SK-N-SH (cell line): ENCODE measurements around the gene NAGK. TPM values are rescaled to one million over a fixed set of nuclear protein-coding genes. Genes with fewer than 3 reads are reported as not detected.

Source experiments
- CTCF ChIA-PET: fragments of 300-600, 350-600 bp; formaldehyde crosslinking; extraction: SDS; loops from one replicate; lab custom pipeline; 2021; lab: Yijun Ruan, JAX
- POLR2A ChIA-PET: fragments of 350-600 bp; sonication (Branson Sonifier 250); formaldehyde crosslinking; extraction: SDS; loops from one replicate; lab custom pipeline; 2020; ENCODE audit warnings: antibody characterized with exemption, inconsistent platforms; lab: Yijun Ruan, JAX
- DNase-seq: peaks from one replicate; pipeline ENCODE4 v3.0.0; 2012
- H2AFZ ChIP-seq: fragments of 200-600 bp; sonication (generic); 2 replicates; pipeline ENCODE4 v1.8.1; 2016; ENCODE audit warnings: antibody characterized with exemption, mild to moderate bottlenecking, low read depth
- H3F3A ChIP-seq: fragments of 200-600 bp; sonication (generic); replicated peaks from 2 replicates; pipeline ENCODE3; 2016; ENCODE audit warnings: antibody characterized with exemption, mild to moderate bottlenecking; ENCODE audit not compliant: insufficient read depth
- H3K27ac ChIP-seq, 2 experiments: fragments of 200-500 bp in 1 of 2; fragments of 200-600 bp in 1 of 2; sonication (Bioruptor generic) in 1 of 2; sonication (generic), shearing (Covaris generic) in 1 of 2; 2 replicates each; pipeline versions ENCODE4 v1.5.1 to v1.6.1; 2014 to 2016; ENCODE audit warnings: low read depth in 2 of 2, inconsistent platforms in 1 of 2, low read length in 1 of 2, mild to moderate bottlenecking in 1 of 2, mixed read lengths in 1 of 2
- H3K27me3 ChIP-seq: fragments of 200-600 bp; sonication (generic), shearing (Covaris generic); 2 replicates; pipeline ENCODE4 v1.6.1; 2016; ENCODE audit warnings: mixed run types; ENCODE audit not compliant: insufficient read depth
- H3K36me3 ChIP-seq, 2 experiments: fragments of 200-500 bp in 1 of 2; fragments of 200-600 bp in 1 of 2; sonication (Bioruptor generic) in 1 of 2; sonication (generic) in 1 of 2; replicated peaks in 1 of 2; 2 replicates each; pipeline versions ENCODE3 to v1.5.1; 2014 to 2016; ENCODE audit warnings: low read length in 1 of 2, mild to moderate bottlenecking in 1 of 2; ENCODE audit not compliant: insufficient read depth in 2 of 2, control insufficient read depth in 1 of 2
- H3K4me1 ChIP-seq, 2 experiments: fragments of 200-500 bp in 1 of 2; fragments of 200-600 bp in 1 of 2; sonication (Bioruptor generic) in 1 of 2; sonication (generic), shearing (Covaris generic) in 1 of 2; 2 replicates each; pipeline versions ENCODE4 v1.5.1 to v1.6.1; 2014 to 2016; ENCODE audit warnings: low read depth in 1 of 2, low read length in 1 of 2, mixed run types in 1 of 2; ENCODE audit not compliant: insufficient read depth in 2 of 2, control insufficient read depth in 1 of 2
- H3K4me2 ChIP-seq: fragments of 200-600 bp; sonication (generic), shearing (Covaris generic); 2 replicates; pipeline ENCODE4 v1.6.1; 2017; ENCODE audit warnings: mixed run types
- H3K4me3 ChIP-seq, 2 experiments: fragments of 200-500 bp in 1 of 2; fragments of 200-600 bp in 1 of 2; sonication (Bioruptor generic) in 1 of 2; sonication (generic), shearing (Covaris generic) in 1 of 2; 2 replicates each; pipeline versions ENCODE4 v1.5.1 to v1.8.1; 2014 to 2016; ENCODE audit warnings: low read depth in 2 of 2, inconsistent platforms in 1 of 2, low read length in 1 of 2, mild to moderate bottlenecking in 1 of 2, mixed read lengths in 1 of 2, moderate library complexity in 1 of 2
- H3K79me2 ChIP-seq: fragments of 200-600 bp; sonication (generic); 2 replicates; pipeline ENCODE4 v1.8.1; 2017; ENCODE audit warnings: mild to moderate bottlenecking; ENCODE audit not compliant: insufficient read depth
- H3K9ac ChIP-seq: fragments of 200-600 bp; sonication (generic); 2 replicates; pipeline ENCODE4 v1.6.1; 2017; ENCODE audit warnings: mixed run types
- H3K9me2 ChIP-seq: fragments of 200-600 bp; sonication (generic); 2 replicates; pipeline ENCODE4 v1.6.1; 2017; ENCODE audit warnings: mixed run types
- H3K9me3 ChIP-seq: fragments of 200-600 bp; sonication (generic); 2 replicates; pipeline ENCODE4 v1.6.1; 2017; ENCODE audit warnings: mixed run types, mild to moderate bottlenecking, moderate library complexity
- H4K20me1 ChIP-seq: fragments of 200-600 bp; sonication (generic); 2 replicates; pipeline ENCODE4 v1.6.1; 2017; ENCODE audit warnings: mild to moderate bottlenecking, mixed run types; ENCODE audit not compliant: insufficient read depth
- FOXJ3 ChIP-seq: sonication (generic); formaldehyde crosslinking; IDR thresholded peaks from 2 replicates; pipeline ENCODE4 v1.5.1; 2020; ENCODE audit warnings: mild to moderate bottlenecking, missing genetic modification reagents
- FOXM1 ChIP-seq: IDR thresholded peaks from 2 replicates; pipeline ENCODE4 v1.4.0; 2012; ENCODE audit warnings: low read depth, mild to moderate bottlenecking
- GABPA ChIP-seq: IDR thresholded peaks from 2 replicates; pipeline ENCODE4 v1.4.0; 2012; ENCODE audit warnings: low read depth, mild to moderate bottlenecking
- GATA2 ChIP-seq: sonication (generic); formaldehyde crosslinking; IDR thresholded peaks from 2 replicates; pipeline ENCODE4 v1.5.0; 2020; ENCODE audit warnings: mild to moderate bottlenecking, missing genetic modification reagents
- MEF2A ChIP-seq: IDR thresholded peaks from 2 replicates; pipeline ENCODE4 v1.4.0; 2012; ENCODE audit warnings: low read depth, borderline replicate concordance
- MXI1 ChIP-seq: IDR thresholded peaks from 2 replicates; pipeline ENCODE4 v1.6.1; 2012; ENCODE audit warnings: mild to moderate bottlenecking, low read depth, low read length, improper control_type of control experiment
- NFIC ChIP-seq: IDR thresholded peaks from 2 replicates; pipeline ENCODE4 v1.4.0; 2012; ENCODE audit warnings: borderline replicate concordance
- NRF1 ChIP-seq: IDR thresholded peaks from 2 replicates; pipeline ENCODE4 v1.6.1; 2012; ENCODE audit warnings: low read depth, mild to moderate bottlenecking, low read length
- POLR2AphosphoS5 ChIP-seq: IDR thresholded peaks from 2 replicates; pipeline ENCODE4 v1.6.1; 2012; ENCODE audit warnings: low read depth, low read length
- RAD21 ChIP-seq: IDR thresholded peaks from 2 replicates; pipeline ENCODE4 v1.6.1; 2012; ENCODE audit warnings: mild to moderate bottlenecking, low read length
- RCOR1 ChIP-seq: fragments of 150-350 bp; IDR thresholded peaks from 2 replicates; pipeline ENCODE4 v1.6.1; 2017; ENCODE audit warnings: antibody characterized with exemption, low read length
- RXRA ChIP-seq: IDR thresholded peaks from 2 replicates; pipeline ENCODE4 v1.4.0; 2012; ENCODE audit warnings: low read depth, mild to moderate bottlenecking, borderline replicate concordance
- SMC3 ChIP-seq: IDR thresholded peaks from 2 replicates; pipeline ENCODE4 v1.6.1; 2012; ENCODE audit warnings: low read depth, low read length, improper control_type of control experiment
- TAF1 ChIP-seq: IDR thresholded peaks from 2 replicates; pipeline ENCODE4 v1.6.1; 2012; ENCODE audit warnings: low read depth, mild to moderate bottlenecking, low read length, moderate library complexity, borderline replicate concordance
- TCF12 ChIP-seq: IDR thresholded peaks from 2 replicates; pipeline ENCODE4 v1.4.0; 2012
- USF1 ChIP-seq: IDR thresholded peaks from 2 replicates; pipeline ENCODE4 v1.4.0; 2012; ENCODE audit warnings: low read depth, borderline replicate concordance
- WGBS: methylation state at CpG from one replicate; pipeline ENCODE4 v1.1.6; 2017; ENCODE audit warnings: low lambda C conversion rate; 5-methylcytosine and 5-hydroxymethylcytosine counted together
- polyA plus RNA-seq, 3 experiments: library from polyadenylated mRNA; depleted of rRNA; stranded (reverse); fragments of >200 nt; gene quantifications; 2 replicates each; pipeline ENCODE4 v1.2.3, GENCODE V29; 2012
- TF ChIP-seq, protein P1 (sequence below): fragments of 150-350 bp; IDR thresholded peaks from 2 replicates; pipeline ENCODE4 v1.6.1; 2017; ENCODE audit warnings: antibody characterized with exemption, low read length, low read depth, borderline replicate concordance
- TF ChIP-seq, protein P2 (sequence below): IDR thresholded peaks from 2 replicates; pipeline ENCODE4; 2012

The NAGK gene
- polyA plus RNA-seq, 1 of the 3 experiments (the other 2 are of a cell fraction) = 83.6 TPM

- TF ChIP-seq USF1 = no peak
- no peak for TF ChIP-seq MEF2A
- TF ChIP-seq GATA2 (CRISPR knock-in tag) = no peak
- no peak for TF ChIP-seq RAD21
- no peak for TF ChIP-seq SMC3
- TF ChIP-seq TCF12 = no peak
- TF ChIP-seq FOXM1 = no peak
- TF ChIP-seq, protein P1, sequence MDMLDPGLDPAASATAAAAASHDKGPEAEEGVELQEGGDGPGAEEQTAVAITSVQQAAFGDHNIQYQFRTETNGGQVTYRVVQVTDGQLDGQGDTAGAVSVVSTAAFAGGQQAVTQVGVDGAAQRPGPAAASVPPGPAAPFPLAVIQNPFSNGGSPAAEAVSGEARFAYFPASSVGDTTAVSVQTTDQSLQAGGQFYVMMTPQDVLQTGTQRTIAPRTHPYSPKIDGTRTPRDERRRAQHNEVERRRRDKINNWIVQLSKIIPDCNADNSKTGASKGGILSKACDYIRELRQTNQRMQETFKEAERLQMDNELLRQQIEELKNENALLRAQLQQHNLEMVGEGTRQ = no peak
- no peak for TF ChIP-seq FOXJ3 (CRISPR knock-in tag)
- TF ChIP-seq, protein P2, sequence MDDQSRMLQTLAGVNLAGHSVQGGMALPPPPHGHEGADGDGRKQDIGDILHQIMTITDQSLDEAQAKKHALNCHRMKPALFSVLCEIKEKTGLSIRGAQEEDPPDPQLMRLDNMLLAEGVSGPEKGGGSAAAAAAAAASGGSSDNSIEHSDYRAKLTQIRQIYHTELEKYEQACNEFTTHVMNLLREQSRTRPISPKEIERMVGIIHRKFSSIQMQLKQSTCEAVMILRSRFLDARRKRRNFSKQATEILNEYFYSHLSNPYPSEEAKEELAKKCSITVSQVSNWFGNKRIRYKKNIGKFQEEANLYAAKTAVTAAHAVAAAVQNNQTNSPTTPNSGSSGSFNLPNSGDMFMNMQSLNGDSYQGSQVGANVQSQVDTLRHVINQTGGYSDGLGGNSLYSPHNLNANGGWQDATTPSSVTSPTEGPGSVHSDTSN = no peak
- no peak for TF ChIP-seq MXI1
Observed at GRCh38 chr2:71071681-71072398, 3.4 kb downstream of the NAGK start (continued).

DNA sequence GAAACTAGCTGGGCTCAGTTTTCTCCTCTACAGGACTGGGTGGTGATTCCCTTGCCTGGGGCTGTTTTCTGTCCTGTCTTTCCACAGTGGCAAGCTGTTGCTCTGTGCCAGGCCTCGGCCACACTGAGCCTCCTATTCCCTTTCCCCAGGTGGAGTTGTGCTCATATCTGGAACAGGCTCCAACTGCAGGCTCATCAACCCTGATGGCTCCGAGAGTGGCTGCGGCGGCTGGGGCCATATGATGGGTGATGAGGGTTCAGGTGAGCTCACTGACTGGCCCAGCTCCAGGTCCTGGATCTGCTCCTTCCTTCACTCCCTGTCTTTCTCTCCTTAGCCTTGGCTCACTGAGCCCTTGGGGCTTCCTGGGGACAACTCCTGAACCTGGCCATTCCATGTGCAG, 4.0 kb downstream of the NAGK start:
- Histone ChIP-seq H3K4me3 (no peak overlapping the region), H3K36me3 (peaks cover 29 to 49% of the 10 kb centered on the region in 2 experiments), H3K4me2 (no peak overlapping the region), H3K79me2 (peaks cover 42% of the 10 kb centered on the region), H3K4me1 (peaks cover 5 to 17% of the 10 kb centered on the region in 2 experiments; a peak in 3 of 4 replicates), H4K20me1 (no peaks in the 10 kb centered on the region), H3K27ac (no peak overlapping the region), H3K27me3 (no peaks in the 10 kb centered on the region), H2AFZ (no peak overlapping the region), H3F3A (no peaks in the 10 kb centered on the region), H3K9me3 (no peaks in the 10 kb centered on the region), H3K9me2 (no peaks in the 10 kb centered on the region), H3K9ac (no peak overlapping the region)
- ChIA-PET CTCF (interaction anchor here (1.0 kb wide), 2 partner anchors 28 to 259 kb away, joined by 3 read pairs; partner anchors contain the start of gene ZNF638), POLR2A (no interaction called here)
- WGBS = 92% methylated on average over 2 of the region's 4 CpGs
- no peak for DNase-seq
- no peak for TF ChIP-seq POLR2AphosphoS5
- TF ChIP-seq NRF1 = no peak
- TF ChIP-seq NFIC = no peak
- no peak for TF ChIP-seq GABPA
- no peak for TF ChIP-seq FOXM1
- no peak for TF ChIP-seq RCOR1
- TF ChIP-seq RXRA = no peak
- no peak for TF ChIP-seq TAF1
